H9 (cell line): Measurements from ENCODE around the gene CEMIP. TPM values are rescaled to one million over a fixed set of nuclear protein-coding genes. Genes with fewer than 3 reads are reported as not detected.

Source experiments
- DNase-seq: peaks from one replicate; pipeline ENCODE4 v3.0.0-alpha.2; 2017
- H2AFZ ChIP-seq: one replicate; pipeline ENCODE4 v1.6.1; 2013; ENCODE audit warnings: mild to moderate bottlenecking, low read length, control low read depth, moderate library complexity
- H2AK5ac ChIP-seq: 2 replicates; pipeline ENCODE4 v1.6.1; 2013; ENCODE audit warnings: low read length, control low read depth, mixed read lengths; ENCODE audit not compliant: insufficient read length
- H2BK120ac ChIP-seq: one replicate; pipeline ENCODE4 v1.6.1; 2013; ENCODE audit warnings: low read depth, mild to moderate bottlenecking, low read length, control low read depth, inconsistent platforms; ENCODE audit not compliant: poor library complexity, severe bottlenecking
- H2BK12ac ChIP-seq: 2 replicates; pipeline ENCODE4 v1.6.1; 2013; ENCODE audit warnings: low read length, control low read depth, mixed read lengths, low read depth; ENCODE audit not compliant: insufficient read length
- H2BK15ac ChIP-seq: 2 replicates; pipeline ENCODE4 v1.6.1; 2013; ENCODE audit warnings: low read depth, low read length, control low read depth
- H2BK20ac ChIP-seq: one replicate; pipeline ENCODE4 v1.6.1; 2013; ENCODE audit warnings: low read depth, mild to moderate bottlenecking, low read length, control low read depth, inconsistent platforms; ENCODE audit not compliant: poor library complexity, severe bottlenecking
- H2BK5ac ChIP-seq: 2 replicates; pipeline ENCODE4 v1.6.1; 2013; ENCODE audit warnings: low read length, control low read depth, mixed read lengths; ENCODE audit not compliant: insufficient read length
- H3K14ac ChIP-seq: 2 replicates; pipeline ENCODE4 v1.6.1; 2013; ENCODE audit warnings: low read length, control low read depth; ENCODE audit not compliant: insufficient read depth
- H3K18ac ChIP-seq: 2 replicates; pipeline ENCODE4 v1.6.1; 2013; ENCODE audit warnings: low read depth, mild to moderate bottlenecking, mixed read lengths, low read length, control low read depth; ENCODE audit not compliant: insufficient read length
- H3K23ac ChIP-seq: 2 replicates; pipeline ENCODE4 v1.6.1; 2013; ENCODE audit warnings: low read length, control low read depth, mixed read lengths, low read depth; ENCODE audit not compliant: insufficient read length
- H3K23me2 ChIP-seq: 2 replicates; pipeline ENCODE4 v1.6.1; 2013; ENCODE audit warnings: low read depth, mild to moderate bottlenecking, mixed read lengths, low read length, control low read depth; ENCODE audit not compliant: insufficient read length, poor library complexity, severe bottlenecking
- H3K27ac ChIP-seq: 2 replicates; pipeline ENCODE4 v1.5.1; 2013; ENCODE audit warnings: low read length, control low read depth, mixed read lengths, low read depth; ENCODE audit not compliant: insufficient read length
- H3K27me3 ChIP-seq: 2 replicates; pipeline ENCODE4 v1.6.1; 2013; ENCODE audit warnings: low read length, control low read depth, inconsistent platforms; ENCODE audit not compliant: insufficient read depth
- H3K4ac ChIP-seq: 2 replicates; pipeline ENCODE4 v1.6.1; 2013; ENCODE audit warnings: low read depth, mild to moderate bottlenecking, control low read depth, inconsistent platforms, low read length, moderate library complexity
- H3K4me1 ChIP-seq: 2 replicates; pipeline ENCODE4 v1.6.1; 2013; ENCODE audit warnings: low read length, control low read depth, inconsistent platforms; ENCODE audit not compliant: insufficient read depth
- H3K4me2 ChIP-seq: 2 replicates; pipeline ENCODE4 v1.6.1; 2013; ENCODE audit warnings: low read length, control low read depth, mixed read lengths; ENCODE audit not compliant: insufficient read length, insufficient read depth
- H3K56ac ChIP-seq: 2 replicates; pipeline ENCODE4 v1.6.1; 2013; ENCODE audit warnings: low read depth, mild to moderate bottlenecking, mixed read lengths, low read length, control low read depth; ENCODE audit not compliant: insufficient read length
- H3K79me1 ChIP-seq: 2 replicates; pipeline ENCODE4 v1.6.1; 2013; ENCODE audit warnings: low read depth, mild to moderate bottlenecking, moderate library complexity, low read length, control low read depth, inconsistent platforms; ENCODE audit not compliant: insufficient read depth, poor library complexity, severe bottlenecking
- H3K79me2 ChIP-seq: 2 replicates; pipeline ENCODE4 v1.6.1; 2013; ENCODE audit warnings: low read length, control low read depth, inconsistent platforms; ENCODE audit not compliant: insufficient read depth
- H3K9ac ChIP-seq: 2 replicates; pipeline ENCODE4 v1.6.1; 2013; ENCODE audit warnings: low read length, control low read depth, mixed read lengths; ENCODE audit not compliant: insufficient read length; ENCODE audit errors: extremely low read depth
- H3K9me3 ChIP-seq: one replicate; pipeline ENCODE4 v1.6.1; 2013; ENCODE audit warnings: low read depth, low read length, inconsistent platforms; ENCODE audit not compliant: control insufficient read depth
- H3T11ph ChIP-seq: one replicate; pipeline ENCODE4 v1.6.1; 2013; ENCODE audit warnings: mild to moderate bottlenecking, low read length, control low read depth, inconsistent platforms
- H4K20me1 ChIP-seq: one replicate; pipeline ENCODE4 v1.6.1; 2013; ENCODE audit not compliant: control insufficient read depth, insufficient read length, insufficient read depth
- H4K5ac ChIP-seq: 2 replicates; pipeline ENCODE4 v1.6.1; 2013; ENCODE audit warnings: low read depth, mild to moderate bottlenecking, mixed read lengths, low read length, control low read depth; ENCODE audit not compliant: insufficient read length
- H4K8ac ChIP-seq: replicated peaks from 2 replicates; pipeline ENCODE4 v1.6.1; 2013; ENCODE audit warnings: low read length, control low read depth, mixed read lengths, low read depth; ENCODE audit not compliant: insufficient read length
- H4K91ac ChIP-seq: 2 replicates; pipeline ENCODE4 v1.6.1; 2013; ENCODE audit warnings: low read depth, mild to moderate bottlenecking, moderate library complexity, mixed read lengths, low read length, control low read depth; ENCODE audit not compliant: insufficient read length
- H3K27ac Mint-ChIP-seq, 3 experiments: 2 replicates in 2 of 3; 3 replicates in 1 of 3; pipeline ENCODE4 v1.8.0; 2020 to 2021; ENCODE audit warnings: mixed read lengths in 3 of 3, mild to moderate bottlenecking in 1 of 3, moderate library complexity in 1 of 3
- H3K27me3 Mint-ChIP-seq: 2 replicates; pipeline ENCODE4 v1.8.0; 2021; ENCODE audit warnings: low read depth, mild to moderate bottlenecking, moderate library complexity, mixed read lengths
- H3K36me3 Mint-ChIP-seq, 3 experiments: 2 replicates in 2 of 3; 3 replicates in 1 of 3; pipeline ENCODE4 v1.8.0; 2020 to 2021; ENCODE audit warnings: low read depth in 3 of 3, mixed read lengths in 3 of 3; ENCODE audit not compliant: insufficient read depth in 1 of 3
- H3K4me1 Mint-ChIP-seq, 2 experiments: 2 replicates each; pipeline ENCODE4 v1.8.0; 2020; ENCODE audit warnings: mixed read lengths in 2 of 2
- H3K4me3 Mint-ChIP-seq, 2 experiments: 2 replicates in 1 of 2; 3 replicates in 1 of 2; pipeline ENCODE4 v1.8.0; 2020 to 2021; ENCODE audit warnings: mild to moderate bottlenecking in 2 of 2, mixed read lengths in 2 of 2, moderate library complexity in 1 of 2
- H3K9me3 Mint-ChIP-seq, 2 experiments: 2 replicates in 1 of 2; 3 replicates in 1 of 2; pipeline ENCODE4 v1.8.0; 2020; ENCODE audit warnings: mild to moderate bottlenecking in 2 of 2, mixed read lengths in 2 of 2, moderate library complexity in 1 of 2
- CTCF ChIP-seq: fragments of 200-600 bp; sonication (generic); conservative IDR thresholded peaks from 3 replicates; pipeline ENCODE4 v1.8.0; 2021; ENCODE audit warnings: antibody characterized with exemption, mild to moderate bottlenecking
- WGBS: extraction: QIAGEN DNeasy Blood & Tissue Kit; methylation state at CpG from one replicate; pipeline ENCODE4 v1.1.7; 2013; ENCODE audit warnings: missing lambda C conversion rate, low lambda C conversion rate, mixed read lengths; ENCODE audit not compliant: insufficient read length; ENCODE audit errors: extremely low coverage; 5-methylcytosine and 5-hydroxymethylcytosine counted together
- total RNA-seq: library from RNA; stranded (reverse); gene quantifications from 2 replicates; pipeline ENCODE4 v1.2.1, GENCODE V29; 2021

The CEMIP gene
- total RNA-seq, 1 experiment from 2014 or later = 0.09 TPM

GRCh38 chr15:80769829-80770705 lies 9.1 kb upstream of the CEMIP start:
- Histone ChIP-seq H3K27ac (no peak overlapping the region), H3K56ac (no peak overlapping the region), H3K4me2 (no peak overlapping the region), H3K9ac (no peak overlapping the region), H3K23ac (no peak overlapping the region), H2BK5ac (no peak overlapping the region), H4K8ac (no peak overlapping the region), H2BK120ac (no peak overlapping the region), H4K20me1 (no peaks in the 10 kb centered on the region), H2AK5ac (no peak overlapping the region), H3K9me3 (no peaks in the 10 kb centered on the region), H2BK15ac (no peak overlapping the region), H3K4me1 (no peaks in the 10 kb centered on the region), H3K18ac (no peak overlapping the region), H3K27me3 (no peaks in the 10 kb centered on the region), H3T11ph (no peak overlapping the region), H3K79me2 (no peaks in the 10 kb centered on the region), H4K91ac (no peak overlapping the region), H3K23me2 (no peaks in the 10 kb centered on the region), H3K79me1 (no peaks in the 10 kb centered on the region), H3K14ac (no peak overlapping the region), H4K5ac (no peak overlapping the region), H3K4ac (no peak overlapping the region), H2BK20ac (no peak overlapping the region), H2AFZ (no peak overlapping the region), H2BK12ac (no peak overlapping the region)
- H3K4me1 Mint-ChIP-seq = peaks cover 0 to 2% of the 10 kb centered on the region in 2 experiments; a peak in 1 of 4 replicates
- H3K27ac Mint-ChIP-seq = no peak overlapping the region
- no peaks in the 10 kb centered on the region; the same call in 1 of the 2 replicates for H3K27me3 Mint-ChIP-seq
- no CpG with 5 or more reads among the region's 7 CpGs for WGBS
- no peak for TF ChIP-seq CTCF
- H3K9me3 Mint-ChIP-seq = no peaks in the 10 kb centered on the region
- H3K36me3 Mint-ChIP-seq = no peaks in the 10 kb centered on the region
- DNase-seq = no peak
- no peak overlapping the region for H3K4me3 Mint-ChIP-seq
